K562 (cell line): ENCODE results near the gene SNRPD2. TPM values are rescaled to one million over a fixed set of nuclear protein-coding genes. Genes with fewer than 3 reads are reported as not detected.

Source experiments
- ATAC-seq: fragments of 200-7000 bp; cut with Tn5 transposase; 3 replicates; pipeline ENCODE4 v1.9.1; 2020; ENCODE audit warnings: moderate library complexity
- BruUV-seq: library from RNA; stranded (reverse); fragments of 400-500 nt; replicated peaks from 2 replicates; lab custom pipeline; 2021; lab: Mats Ljungman, UMichigan
- CTCF ChIA-PET: fragments of 300-600 bp; formaldehyde crosslinking; extraction: SDS; loops from one replicate; lab custom pipeline; 2021; ENCODE audit warnings: low intra/inter-chr PET ratio; lab: Yijun Ruan, JAX
- POLR2A ChIA-PET: fragments of 300-600, 350-650 bp; sonication (Branson Sonifier 250); formaldehyde crosslinking; extraction: SDS; loops from one replicate; lab custom pipeline; 2021; ENCODE audit warnings: antibody characterized with exemption, inconsistent platforms; lab: Yijun Ruan, JAX
- DNase-seq, 4 experiments: peaks; one replicate each; pipeline versions ENCODE4 v3.0.0 to v3.0.0-alpha.2; 2011 to 2018; ENCODE audit warnings: low spot score in 3 of 4, mixed read lengths in 3 of 4; ENCODE audit errors: extremely low read depth in 1 of 4
- FAIRE-seq: peaks from 2 replicates; lab custom pipeline; 2011; peaks lifted over from hg19 to GRCh38; lab: Jason Lieb, UNC
- H2AFZ ChIP-seq: 2 replicates; pipeline ENCODE4 v1.6.0; 2011; ENCODE audit warnings: low read depth, low read length, control low read depth, inconsistent platforms
- H3K27ac ChIP-seq: fragments of 200-600 bp; 3 replicates; pipeline ENCODE4 v1.8.0; 2011; ENCODE audit warnings: low read depth, mild to moderate bottlenecking, control low read depth, inconsistent platforms, low read length, moderate library complexity, mixed read lengths; ENCODE audit errors: extremely low read depth
- H3K27me3 ChIP-seq, 2 experiments: fragments of 300-600 bp in 1 of 2; 2 replicates in 1 of 2; 3 replicates in 1 of 2; pipeline versions ENCODE4 v1.6.0 to v1.8.0; 2011; ENCODE audit warnings: inconsistent platforms in 2 of 2, low read length in 2 of 2, mild to moderate bottlenecking in 1 of 2, mixed read lengths in 1 of 2, moderate library complexity in 1 of 2; ENCODE audit not compliant: control insufficient read depth in 2 of 2, insufficient read depth in 2 of 2
- H3K36me3 ChIP-seq: fragments of 300-600 bp; 3 replicates; pipeline ENCODE4 v1.8.0; 2011; ENCODE audit warnings: mild to moderate bottlenecking, low read length, inconsistent platforms; ENCODE audit not compliant: control insufficient read depth, insufficient read depth
- H3K4me1 ChIP-seq, 2 experiments: fragments of 200-600 bp in 1 of 2; replicated peaks in 1 of 2; 2 replicates in 1 of 2; 3 replicates in 1 of 2; pipeline versions ENCODE4 v1.5.1 to v1.8.0; 2011; ENCODE audit warnings: inconsistent platforms in 2 of 2, low read length in 2 of 2, mild to moderate bottlenecking in 1 of 2, mixed read lengths in 1 of 2, moderate library complexity in 1 of 2; ENCODE audit not compliant: control insufficient read depth in 2 of 2, insufficient read depth in 2 of 2
- H3K4me2 ChIP-seq: 2 replicates; pipeline ENCODE4 v1.6.1; 2011; ENCODE audit warnings: low read length, control low read depth, inconsistent platforms, mixed read lengths; ENCODE audit not compliant: insufficient read depth
- H3K4me3 ChIP-seq: fragments of 200-600 bp; sonication (generic), shearing (Covaris generic); 2 replicates; pipeline ENCODE4 v1.5.1; 2016; ENCODE audit warnings: control low read depth, inconsistent platforms
- H3K79me2 ChIP-seq: fragments of 200-600 bp; 3 replicates; pipeline ENCODE4 v1.8.0; 2011; ENCODE audit warnings: low read length, inconsistent platforms; ENCODE audit not compliant: control insufficient read depth, insufficient read depth
- H3K9ac ChIP-seq, 2 experiments: 2 replicates each; pipeline versions ENCODE4 v1.6.0 to v1.6.1; 2011; ENCODE audit warnings: low read depth in 2 of 2, low read length in 2 of 2, control low read depth in 1 of 2, inconsistent platforms in 1 of 2, mild to moderate bottlenecking in 1 of 2, mixed read lengths in 1 of 2; ENCODE audit not compliant: insufficient read depth in 1 of 2
- H3K9me1 ChIP-seq: one replicate; pipeline ENCODE4 v1.6.0; 2011; ENCODE audit warnings: inconsistent platforms, mild to moderate bottlenecking, low read length, moderate library complexity; ENCODE audit not compliant: control insufficient read depth, insufficient read depth
- H3K9me3 ChIP-seq: replicated peaks from 2 replicates; pipeline ENCODE4 v1.5.1; 2011; ENCODE audit warnings: low read depth, low read length, inconsistent platforms; ENCODE audit not compliant: control insufficient read depth, insufficient read depth
- H4K20me1 ChIP-seq: replicated peaks from 2 replicates; pipeline ENCODE4 v1.6.1; 2011; ENCODE audit warnings: low read length, inconsistent platforms, mixed read lengths; ENCODE audit not compliant: control insufficient read depth, insufficient read depth
- CBX3 ChIP-seq, 2 experiments: IDR thresholded peaks; 1 replicate in 1 of 2; 2 replicates in 1 of 2; pipeline ENCODE4 v1.6.1; 2012; ENCODE audit warnings: inconsistent platforms in 2 of 2, low read length in 2 of 2, borderline replicate concordance in 1 of 2, control low read depth in 1 of 2
- FOXA1 ChIP-seq: fragments of 450-650 bp; IDR thresholded peaks from 2 replicates; pipeline ENCODE4 v1.6.1; 2016; ENCODE audit warnings: mild to moderate bottlenecking, borderline replicate concordance
- SP2 ChIP-seq: IDR thresholded peaks from 2 replicates; pipeline ENCODE4 v1.6.1; 2011; ENCODE audit warnings: mild to moderate bottlenecking, low read depth, low read length, moderate library complexity; ENCODE audit not compliant: poor library complexity, severe bottlenecking; ENCODE audit errors: extremely low read depth
- SUPT5H ChIP-seq: fragments of 450-650 bp; IDR thresholded peaks from 2 replicates; pipeline ENCODE4 v1.6.1; 2016
- TEAD2 ChIP-seq: fragments of 450-650 bp; IDR thresholded peaks from 2 replicates; pipeline ENCODE4 v1.6.1; 2016; ENCODE audit warnings: missing genetic modification characterization, control low read depth, missing compliant biosample characterization
- WGBS: fragments of 100-300 bp; shearing (Covaris generic); methylation state at CpG from one replicate; pipeline ENCODE4 v1.1.6; 2016; ENCODE audit warnings: low coverage, mixed read lengths; ENCODE audit not compliant: insufficient coverage; ENCODE audit errors: missing lambda C conversion rate; 5-methylcytosine and 5-hydroxymethylcytosine counted together
- in situ Hi-C: fragments of 300-500 bp; cut with MboI; formaldehyde crosslinking; loops from 4 replicates; pipeline ENCODE4 v1.15.0; 2018; ENCODE audit warnings: inconsistent platforms, mixed read lengths
- intact Hi-C: fragments of 100-400 bp; cut with micrococcal nuclease; formaldehyde crosslinking; loops from 2 replicates; pipeline ENCODE4 v1.14.2; 2022
- polyA plus RNA-seq, 8 experiments: library from polyadenylated mRNA; depleted of rRNA in 4 of 8; stranded (reverse) in 5 of 8; unstranded in 3 of 8; fragments of >200 nt; fragmentation: Nextera tagmentation in 2 of 8; fragmentation: Illumina TruSeq in 1 of 8; extraction: Ambion mirVana in 2 of 8; extraction: Trizol in 1 of 8; gene quantifications; 2 replicates each; pipeline versions ENCODE4 v1.2.1 to v1.2.3, GENCODE V29; 2011 to 2014; ENCODE audit warnings: inconsistent platforms in 1 of 8, missing spikeins in 1 of 8
- total RNA-seq, 7 experiments: library from RNA; depleted of rRNA in 6 of 7; stranded (reverse); fragments of >200 nt in 6 of 7; fragmentation: Illumina TruSeq in 2 of 7; extraction: Trizol in 2 of 7; gene quantifications; 2 replicates each; pipeline versions ENCODE4 v1.2.1 to v1.2.3, GENCODE V29; 2011 to 2021; ENCODE audit warnings: low replicate concordance in 1 of 7

Gene SNRPD2
- total and polyA plus RNA-seq, 9 of the 15 experiments (the other 6 are each of a cell fraction or from before 2014, with no cell fraction given), result 728 to 4,411 (median 1,029) TPM

- H3K9me1 ChIP-seq, result peaks cover 4% of the 10 kb centered on the region
- POLR2A ChIA-PET, result interaction anchor here (1.0 to 3.1 kb wide), 5 partner anchors 10 to 89 kb away, joined by 3 to 15 read pairs (median 3); partner anchors contain the start of genes QPCTL, SIX5 and SNRPD2
- H4K20me1 ChIP-seq, result 0 out of 2 replicates have a peak, but pooled peaks cover 4% of the 10 kb centered on the region
- no peak overlapping the region for H2AFZ ChIP-seq
- CTCF ChIA-PET, result interaction anchor here (0.7 to 1.3 kb wide), 2 partner anchors 11 to 14 kb away, joined by 3 read pairs; partner anchors contain the start of gene GIPR
- FAIRE-seq (no peak), ATAC-seq (peak; percentile 3; the same call in 2 of the 3 replicates), DNase-seq (no peak)
- intact Hi-C loops, result loop anchor here (2.0 kb wide), 1 partner anchor 39 kb away; no protein-coding TSS in a partner anchor
- no peaks in the 10 kb centered on the region for H3K79me2 ChIP-seq
- no peak overlapping the region for H3K27ac ChIP-seq
- in situ Hi-C loops, result loop anchor here (5.0 kb wide), 1 partner anchor 85 kb away; no protein-coding TSS in a partner anchor
- WGBS, result 66% methylated on average over 8 of the region's 8 CpGs
- H3K9me3 ChIP-seq, result no peaks in the 10 kb centered on the region
- TF ChIP-seq SP2, result peak; percentile 4
- TF ChIP-seq SUPT5H, result 0 out of 2 replicates have a peak, but pooled peaks have one; percentile 43
- TF ChIP-seq TEAD2, result no peak
- no peak for TF ChIP-seq FOXA1
- TF ChIP-seq CBX3 (IDR thresholded peaks at IDR 0.05; ENCODE audit: borderline replicate concordance in 1 of 2, low read length in 2 of 2), result no peak
- H3K36me3 ChIP-seq, result peaks cover 60% of the 10 kb centered on the region; the same call in 2 of the 3 replicates
- peak overlapping the region; percentile 26 to 84; a peak in 1 of 4 replicates for H3K9ac ChIP-seq
- peak overlapping the region; percentile 55; the same call in 1 of the 2 replicates for H3K4me2 ChIP-seq
- BruUV-seq, result no TSS peak
- peaks cover 3 to 20% of the 10 kb centered on the region in 2 experiments; a peak in 2 of 5 replicates for H3K4me1 ChIP-seq
- 0 out of 2 replicates have a peak overlapping the region, but pooled peaks have one; percentile 20 for H3K4me3 ChIP-seq
- H3K27me3 ChIP-seq, result no peaks in the 10 kb centered on the region
Measured at GRCh38 chr19:45682117-45682516, 9.6 kb downstream of the SNRPD2 start.
